PC-9 (cell line): ENCODE measurements around the gene CDKN1B. TPM values are rescaled to one million over a fixed set of nuclear protein-coding genes. Genes with fewer than 3 reads are reported as not detected.
"Not testable (repeated sequence)": the region's sequence is repeated elsewhere in the genome, so short reads cannot be mapped to it uniquely, and the experiment has no call there.

Experiments
- BruUV-seq: library from RNA; stranded (reverse); fragments of 400-500 nt; replicated peaks from 2 replicates; lab custom pipeline; 2021; lab: Mats Ljungman, UMichigan
- CTCF ChIA-PET: fragments of 300-600 bp; sonication (Branson Sonifier 250); formaldehyde crosslinking; loops from one replicate; lab custom pipeline; 2022; ENCODE audit warnings: antibody characterized with exemption; lab: Charles Lee
- POLR2A ChIA-PET: fragments of 300-600 bp; sonication (Branson Sonifier 250); formaldehyde crosslinking; loops from one replicate; lab custom pipeline; 2022; ENCODE audit warnings: antibody characterized with exemption; ENCODE audit not compliant: unreplicated experiment; lab: Charles Lee
- DNase-seq, 2 experiments: peaks; one replicate each; pipeline versions ENCODE4 v3.0.0 to v3.0.0-alpha.2; 2015 to 2022; ENCODE audit warnings: mixed read lengths in 1 of 2
- H2AFZ ChIP-seq: fragments of 200-600 bp; sonication (generic); 2 replicates; pipeline ENCODE4 v1.8.1; 2017; ENCODE audit warnings: antibody characterized with exemption
- H3F3A ChIP-seq: fragments of 200-600 bp; sonication (generic); 2 replicates; pipeline ENCODE4 v1.8.1; 2017; ENCODE audit warnings: antibody characterized with exemption, mild to moderate bottlenecking, low read depth; ENCODE audit not compliant: insufficient read depth
- H3K27ac ChIP-seq: fragments of 200-600 bp; sonication (generic); 2 replicates; pipeline ENCODE4 v1.6.1; 2016; ENCODE audit warnings: mixed run types
- H3K27me3 ChIP-seq: fragments of 200-600 bp; sonication (generic); 2 replicates; pipeline ENCODE4 v1.6.1; 2016; ENCODE audit warnings: low read depth, mixed run types; ENCODE audit not compliant: insufficient read depth
- H3K36me3 ChIP-seq: fragments of 200-600 bp; sonication (generic); 2 replicates; pipeline ENCODE4 v1.6.1; 2016; ENCODE audit warnings: low read depth, mixed run types
- H3K4me1 ChIP-seq: fragments of 200-600 bp; sonication (generic); replicated peaks from 2 replicates; pipeline ENCODE4 v1.6.1; 2016; ENCODE audit warnings: mixed run types; ENCODE audit not compliant: insufficient read depth
- H3K4me2 ChIP-seq: fragments of 200-600 bp; sonication (generic); 2 replicates; pipeline ENCODE4 v1.6.1; 2017; ENCODE audit warnings: mixed run types
- H3K4me3 ChIP-seq: fragments of 200-600 bp; sonication (generic); 2 replicates; pipeline ENCODE4 v1.6.1; 2016; ENCODE audit warnings: mixed run types
- H3K79me2 ChIP-seq: fragments of 200-600 bp; sonication (generic); 2 replicates; pipeline ENCODE4 v1.6.1; 2017; ENCODE audit warnings: low read depth, mixed run types
- H3K9me2 ChIP-seq: fragments of 200-600 bp; sonication (generic); 2 replicates; pipeline ENCODE4 v1.8.1; 2017; ENCODE audit warnings: mild to moderate bottlenecking; ENCODE audit not compliant: insufficient read depth
- H3K9me3 ChIP-seq: fragments of 200-600 bp; sonication (generic); 2 replicates; pipeline ENCODE4 v1.8.1; 2016; ENCODE audit warnings: low read depth; ENCODE audit not compliant: insufficient read depth
- H4K20me1 ChIP-seq: fragments of 200-600 bp; sonication (generic); 2 replicates; pipeline ENCODE4 v1.8.1; 2017; ENCODE audit not compliant: insufficient read depth
- EZH2 ChIP-seq: fragments of 200-600 bp; sonication (generic); IDR thresholded peaks from 2 replicates; pipeline ENCODE4 v1.8.0; 2017; ENCODE audit warnings: antibody characterized with exemption, low read depth
- intact Hi-C: fragments of 100-400 bp; cut with micrococcal nuclease; formaldehyde crosslinking; loops from one replicate; pipeline ENCODE4 v1.10.0; 2022; ENCODE audit not compliant: unreplicated experiment
- total RNA-seq: library from RNA; stranded (reverse); gene quantifications from 2 replicates; pipeline ENCODE4 v1.2.3, GENCODE V29; 2021
- TF ChIP-seq, protein P1 (sequence below): fragments of 200-600 bp; sonication (generic); conservative IDR thresholded peaks from 2 replicates; pipeline ENCODE4 v1.6.1; 2017; ENCODE audit warnings: mixed run types, antibody characterized with exemption, mild to moderate bottlenecking, moderate library complexity

Gene CDKN1B
- total RNA-seq, 1 experiment from 2014 or later = 67.5 TPM

DNA sequence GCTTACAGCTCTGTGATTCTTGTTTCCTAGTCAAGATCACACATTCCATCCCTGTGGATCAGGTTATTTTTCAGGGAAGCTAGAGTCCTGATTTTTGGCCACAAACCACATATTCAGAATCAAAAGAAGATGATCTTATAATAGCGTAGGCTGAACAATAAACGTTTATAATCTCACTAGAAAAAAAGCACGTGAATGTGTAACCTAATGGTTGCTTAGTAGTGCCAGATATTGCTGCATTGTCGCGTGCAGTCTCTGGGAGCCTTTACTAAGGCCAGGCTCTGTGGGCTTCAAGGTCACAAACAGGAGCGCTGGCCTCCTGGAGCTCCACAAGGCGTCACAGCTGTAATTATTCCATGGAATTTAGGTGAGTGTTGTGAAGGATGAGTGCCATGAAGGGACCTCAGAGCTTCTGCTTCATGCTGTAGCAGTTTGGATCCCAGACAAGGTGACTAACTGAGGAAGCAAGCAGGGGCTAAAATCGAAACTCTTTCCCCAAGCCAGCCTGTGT is 17.4 kb downstream of the CDKN1B start:
- DNase-seq = no peak
- POLR2A ChIA-PET = interaction anchor here (0.5 kb wide), 1 partner anchor 939 kb away, joined by 3 read pairs; no protein-coding TSS in a partner anchor
- Histone ChIP-seq H3K36me3 (no peaks in the 10 kb centered on the region), H3K4me2 (no peak overlapping the region), H3K79me2 (peaks cover 12% of the 10 kb centered on the region), H3K9me3 (no peaks in the 10 kb centered on the region), H2AFZ (no peak overlapping the region), H3K4me3 (no peak overlapping the region), H3K27ac (no peak overlapping the region), H3F3A (peaks cover 12% of the 10 kb centered on the region), H4K20me1 (no peaks in the 10 kb centered on the region), H3K4me1 (0 out of 2 replicates have a peak, but pooled peaks cover 4% of the 10 kb centered on the region), H3K9me2 (no peaks in the 10 kb centered on the region), H3K27me3 (no peaks in the 10 kb centered on the region)
- no peak for TF ChIP-seq EZH2
- TF ChIP-seq, protein P1, sequence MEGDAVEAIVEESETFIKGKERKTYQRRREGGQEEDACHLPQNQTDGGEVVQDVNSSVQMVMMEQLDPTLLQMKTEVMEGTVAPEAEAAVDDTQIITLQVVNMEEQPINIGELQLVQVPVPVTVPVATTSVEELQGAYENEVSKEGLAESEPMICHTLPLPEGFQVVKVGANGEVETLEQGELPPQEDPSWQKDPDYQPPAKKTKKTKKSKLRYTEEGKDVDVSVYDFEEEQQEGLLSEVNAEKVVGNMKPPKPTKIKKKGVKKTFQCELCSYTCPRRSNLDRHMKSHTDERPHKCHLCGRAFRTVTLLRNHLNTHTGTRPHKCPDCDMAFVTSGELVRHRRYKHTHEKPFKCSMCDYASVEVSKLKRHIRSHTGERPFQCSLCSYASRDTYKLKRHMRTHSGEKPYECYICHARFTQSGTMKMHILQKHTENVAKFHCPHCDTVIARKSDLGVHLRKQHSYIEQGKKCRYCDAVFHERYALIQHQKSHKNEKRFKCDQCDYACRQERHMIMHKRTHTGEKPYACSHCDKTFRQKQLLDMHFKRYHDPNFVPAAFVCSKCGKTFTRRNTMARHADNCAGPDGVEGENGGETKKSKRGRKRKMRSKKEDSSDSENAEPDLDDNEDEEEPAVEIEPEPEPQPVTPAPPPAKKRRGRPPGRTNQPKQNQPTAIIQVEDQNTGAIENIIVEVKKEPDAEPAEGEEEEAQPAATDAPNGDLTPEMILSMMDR = no peak
- no TSS peak for BruUV-seq
- intact Hi-C loops = no loop called here
- CTCF ChIA-PET = no interaction called here

DNA sequence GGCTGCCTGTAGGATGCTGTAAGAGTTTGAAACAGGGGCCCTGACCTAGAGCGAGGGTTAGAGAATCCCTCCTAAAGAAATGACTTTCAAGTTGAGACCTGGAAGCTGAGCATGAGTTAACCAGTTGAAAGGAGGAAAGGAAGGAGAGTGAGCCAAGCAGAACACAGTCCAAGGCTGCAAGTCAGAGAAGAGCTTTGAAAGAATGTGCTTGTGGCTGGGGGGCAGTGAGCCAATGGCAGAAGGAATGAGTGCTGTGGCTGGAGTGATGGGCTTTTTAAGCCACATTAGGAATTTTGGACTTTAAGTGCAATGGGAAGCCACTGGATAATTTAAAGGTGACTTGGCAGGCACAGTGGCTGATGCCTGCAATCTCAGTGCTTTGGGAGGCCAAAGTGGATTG is 18.1 kb downstream of the CDKN1B start:
- DNase-seq = no peak
- intact Hi-C loops = no loop called here
- Histone ChIP-seq H3K4me1 (0 out of 2 replicates have a peak, but pooled peaks cover 4% of the 10 kb centered on the region), H4K20me1 (no peaks in the 10 kb centered on the region), H3K4me3 (no peak overlapping the region), H3K27ac (no peak overlapping the region), H3F3A (peaks cover 12% of the 10 kb centered on the region), H3K36me3 (no peaks in the 10 kb centered on the region), H3K9me2 (no peaks in the 10 kb centered on the region), H3K4me2 (no peak overlapping the region), H3K79me2 (peaks cover 6% of the 10 kb centered on the region), H3K27me3 (no peaks in the 10 kb centered on the region), H2AFZ (no peak overlapping the region), H3K9me3 (no peaks in the 10 kb centered on the region)
- no TSS peak for BruUV-seq
- POLR2A ChIA-PET = interaction anchor here (0.5 kb wide), 1 partner anchor 939 kb away, joined by 3 read pairs; no protein-coding TSS in a partner anchor
- no peak for TF ChIP-seq EZH2
- TF ChIP-seq, protein P1 = no peak
- CTCF ChIA-PET = interaction anchor here (0.6 to 1.1 kb wide), 3 partner anchors 9 to 245 kb away, joined by 3 read pairs; no protein-coding TSS in a partner anchor

DNA sequence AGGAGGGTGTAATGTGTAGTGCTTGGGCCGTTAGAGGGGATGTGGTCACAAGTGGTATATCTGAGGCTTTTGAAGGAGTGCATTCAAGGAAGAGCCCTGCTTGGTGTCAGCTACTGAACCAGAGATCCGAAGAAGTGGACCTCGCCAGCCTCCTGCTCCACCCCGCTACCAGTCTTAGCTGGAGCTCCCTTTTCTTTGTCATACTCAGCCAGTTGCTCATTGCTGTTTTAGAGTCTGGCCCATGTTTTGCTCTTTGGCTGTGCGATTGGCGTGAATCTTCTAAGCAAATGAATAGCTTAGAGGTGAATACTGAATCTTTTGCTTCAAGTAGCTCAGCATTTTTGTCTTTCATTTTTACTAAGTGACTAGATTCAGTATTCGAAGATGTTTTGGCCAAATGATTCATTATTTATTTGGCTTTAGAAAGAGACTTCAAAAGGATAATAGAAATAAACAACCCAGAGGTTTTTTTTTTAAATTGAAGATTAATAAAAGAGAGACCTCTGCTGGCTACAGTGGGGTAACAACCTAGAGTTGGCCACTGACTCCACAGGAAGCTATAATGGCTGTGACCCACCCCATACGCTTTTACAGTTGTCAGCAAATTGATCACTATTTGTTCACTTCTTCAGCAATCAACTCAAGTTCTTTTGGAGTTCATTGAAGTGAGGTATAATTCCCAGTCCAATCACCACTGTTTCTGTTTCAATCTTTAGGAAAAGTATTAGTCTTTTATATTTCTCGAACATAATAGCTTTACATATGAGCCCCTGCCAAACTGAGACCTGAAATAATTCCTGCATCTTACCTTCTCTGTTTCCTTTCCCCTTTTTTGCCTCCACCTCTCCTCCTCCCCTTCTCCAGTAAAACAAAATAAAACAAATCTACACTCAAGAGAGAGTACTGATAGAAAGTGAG is 19.9 kb downstream of the CDKN1B start:
- TF ChIP-seq EZH2 = no peak
- TF ChIP-seq, protein P1 = peak; percentile 70
- Histone ChIP-seq H3K9me2 (no peaks in the 10 kb centered on the region), H3K36me3 (no peaks in the 10 kb centered on the region), H3F3A (peaks cover 5% of the 10 kb centered on the region), H3K79me2 (no peaks in the 10 kb centered on the region; the same call in 1 of the 2 replicates), H4K20me1 (no peaks in the 10 kb centered on the region), H3K27ac (no peak overlapping the region), H3K4me2 (0 out of 2 replicates have a peak overlapping the region, but pooled peaks have one; percentile 5), H3K9me3 (no peaks in the 10 kb centered on the region), H2AFZ (no peak overlapping the region), H3K4me3 (no peak overlapping the region), H3K27me3 (no peaks in the 10 kb centered on the region), H3K4me1 (peaks cover 16% of the 10 kb centered on the region; the same call in 1 of the 2 replicates)
- no TSS peak for BruUV-seq
- intact Hi-C loops = loop anchor here (1.0 kb wide), 1 partner anchor 361 kb away; no protein-coding TSS in a partner anchor
- no peak for DNase-seq
- POLR2A ChIA-PET = interaction anchor here (0.5 to 0.6 kb wide), 7 partner anchors 40 to 1120 kb away, joined by 3 to 6 read pairs (median 4); no protein-coding TSS in a partner anchor
- CTCF ChIA-PET = interaction anchor here (0.5 to 1.8 kb wide), 27 partner anchors 8 to 704 kb away, joined by 3 to 17 read pairs (median 4); partner anchors contain the start of genes CDKN1B and DUSP16

DNA sequence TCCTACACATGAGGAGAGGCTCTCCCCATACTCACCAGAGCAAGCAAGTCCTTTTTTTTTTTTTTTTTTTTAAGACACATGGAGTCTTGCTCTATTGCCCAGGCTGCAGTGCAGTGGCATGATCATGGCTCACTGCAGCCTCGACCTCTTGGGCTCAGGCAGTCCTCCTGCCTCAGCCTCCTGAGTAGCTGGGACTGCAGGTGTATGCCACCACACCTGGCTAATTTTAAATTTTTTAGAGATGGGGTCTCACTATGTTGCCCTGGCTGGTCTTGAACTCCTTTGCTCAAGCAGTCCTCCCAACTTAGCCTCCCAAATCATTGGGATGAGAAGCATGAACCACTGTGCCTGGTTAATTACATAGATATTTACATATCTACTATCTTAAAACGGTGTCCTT is 21.0 kb downstream of the CDKN1B start:
- H3F3A ChIP-seq, BruUV-seq, H3K9me3 ChIP-seq, H3K79me2 ChIP-seq, H3K9me2 ChIP-seq, H3K4me3 ChIP-seq, H4K20me1 ChIP-seq, DNase-seq, H3K27me3 ChIP-seq, intact Hi-C loops, POLR2A ChIA-PET, H3K27ac ChIP-seq, H2AFZ ChIP-seq, H3K4me2 ChIP-seq, H3K36me3 ChIP-seq: not testable (repeated sequence)
- H3K4me1 ChIP-seq = peaks cover 16% of the 10 kb centered on the region; the same call in 1 of the 2 replicates
- CTCF ChIA-PET = interaction anchor here (0.6 to 1.4 kb wide), 3 partner anchors 167 to 702 kb away, joined by 4 to 10 read pairs (median 4); no protein-coding TSS in a partner anchor
